Fibroblast of skin of right biceps (primary cell): ENCODE measurements around the gene VSTM1.
A peak's percentile ranks its signal among the peaks of the same experiment; 100 is the strongest.
"Not testable (repeated sequence)": the region's sequence is repeated elsewhere in the genome, so short reads cannot be mapped to it uniquely, and the experiment has no call there.

Source experiments
- DNase-seq: peaks from one replicate; pipeline ENCODE4 v3.0.0-alpha.2; 2013

VSTM1 gene

GRCh38 chr19:54069470-54069869 lies 5.8 kb upstream of the VSTM1 start:
- no peak for DNase-seq

- no peak for DNase-seq
Observed at GRCh38 chr19:54062643-54063042, 1.1 kb downstream of the VSTM1 start.

- DNase-seq = no peak
Observed at GRCh38 chr19:54047616-54048015, 16.1 kb downstream of the VSTM1 start.

- no peak for DNase-seq
Observed at GRCh38 chr19:54045771-54046170, 17.9 kb downstream of the VSTM1 start.

GRCh38 chr19:54042989-54043388 lies 20.7 kb downstream of the VSTM1 start:
- DNase-seq = no peak

GRCh38 chr19:54041969-54042606 lies 21.6 kb downstream of the VSTM1 start:
- DNase-seq = no peak

- DNase-seq = no peak
Observed at GRCh38 chr19:54040003-54040402, 23.7 kb downstream of the VSTM1 start.

GRCh38 chr19:54036542-54036941 lies 27.2 kb downstream of the VSTM1 start:
- DNase-seq = not testable (repeated sequence)

- DNase-seq = peak; percentile 91
Observed at GRCh38 chr19:54035215-54036178, 28.2 kb downstream of the VSTM1 start.

GRCh38 chr19:54030895-54031586 lies 32.7 kb downstream of the VSTM1 start:
- peak; percentile 21 for DNase-seq

- DNase-seq = peak; percentile 62
Observed at GRCh38 chr19:54029930-54030490, 33.7 kb downstream of the VSTM1 start.

- DNase-seq = no peak
Observed at GRCh38 chr19:54029301-54029700, 34.4 kb downstream of the VSTM1 start.

GRCh38 chr19:54026656-54027055 lies 37.0 kb downstream of the VSTM1 start:
- DNase-seq = no peak

GRCh38 chr19:54024660-54025059 lies 39.0 kb downstream of the VSTM1 start:
- no peak for DNase-seq

- peak; percentile 12 for DNase-seq
Observed at GRCh38 chr19:54023191-54023590, 40.5 kb downstream of the VSTM1 start.

- no peak for DNase-seq
Observed at GRCh38 chr19:54021932-54022331, 41.8 kb downstream of the VSTM1 start.

GRCh38 chr19:54021363-54021762 lies 42.3 kb downstream of the VSTM1 start:
- no peak for DNase-seq

GRCh38 chr19:54017261-54017660 lies 46.4 kb downstream of the VSTM1 start:
- peak; percentile 25 for DNase-seq

- no peak for DNase-seq
Observed at GRCh38 chr19:54014920-54015560, 48.7 kb downstream of the VSTM1 start.

- DNase-seq = no peak
Observed at GRCh38 chr19:54013866-54014265, 49.8 kb downstream of the VSTM1 start.

- DNase-seq = no peak
Observed at GRCh38 chr19:54011507-54012211, 52.0 kb downstream of the VSTM1 start.

GRCh38 chr19:54010474-54010873 lies 53.2 kb downstream of the VSTM1 start:
- no peak for DNase-seq
